ENCODE results near the gene SLC38A11.

SLC38A11 gene

DNA sequence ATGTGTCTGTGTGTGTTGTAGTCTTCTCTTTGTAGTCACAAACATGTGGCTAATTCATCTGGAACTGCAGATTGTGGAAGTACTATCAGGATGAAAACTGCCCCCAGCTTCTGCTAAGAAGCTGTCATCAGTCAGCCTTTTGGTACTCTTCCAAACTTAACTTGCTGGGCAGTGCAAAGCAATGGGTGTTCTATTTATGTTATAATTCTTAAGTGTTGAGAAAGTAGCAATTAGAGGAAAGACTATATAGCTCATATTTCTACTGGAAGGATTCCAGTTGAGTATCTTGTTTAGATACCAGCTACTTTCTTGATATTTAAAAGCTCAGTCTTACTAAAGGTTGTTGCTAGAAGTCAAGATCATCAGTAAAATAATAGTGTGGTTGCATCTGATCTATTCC, 52.1 kb downstream of the SLC38A11 start:
- POLR2A ChIA-PET = no interaction called here
- TF ChIP-seq HDGF (IDR thresholded peaks at IDR 0.05; ENCODE audit: borderline replicate concordance) (no peak), BHLHE40 (IDR thresholded peaks at IDR 0.05; ENCODE audit: borderline replicate concordance) (no peak), FOXM1 (IDR thresholded peaks at IDR 0.05; ENCODE audit: borderline replicate concordance) (no peak), SP1 (IDR thresholded peaks at IDR 0.05) (no peak), ELF4 (IDR thresholded peaks at IDR 0.05) (no peak), FOXA1 (IDR thresholded peaks at IDR 0.05) (no peak), SUZ12 (IDR thresholded peaks at IDR 0.05) (no peak)
- CTCF ChIA-PET = no interaction called here
- DNase-seq (ENCODE audit: extremely low spot score) = no peak

DNA sequence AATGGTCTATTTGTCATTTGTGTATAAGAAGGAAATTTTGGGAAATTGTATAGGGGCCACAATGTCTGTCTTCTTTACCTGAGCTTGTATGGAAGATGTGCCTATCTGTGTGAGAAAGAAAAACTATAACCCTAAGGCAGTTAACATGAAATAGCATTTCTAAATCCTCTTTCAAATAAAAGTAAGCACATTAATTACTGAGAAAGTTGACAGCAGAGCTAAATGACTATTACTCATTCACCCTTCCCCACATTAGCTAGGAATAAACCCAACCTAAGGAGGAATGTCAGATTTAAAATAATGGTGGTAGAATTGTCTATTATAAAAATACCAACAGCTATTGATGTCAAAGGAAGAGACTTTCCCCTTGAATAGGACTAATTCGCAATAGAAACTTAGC, 56.2 kb downstream of the SLC38A11 start:
- DNase-seq (ENCODE audit: extremely low spot score) = no peak
- no peak for TF ChIP-seq NFRKB (IDR thresholded peaks at IDR 0.05)
- no peak for TF ChIP-seq BHLHE40 (IDR thresholded peaks at IDR 0.05; ENCODE audit: borderline replicate concordance)
- no peak for TF ChIP-seq CTBP1 (IDR thresholded peaks at IDR 0.05; ENCODE audit: borderline replicate concordance)
- TF ChIP-seq TARDBP (IDR thresholded peaks at IDR 0.05) = no peak
- no peak for TF ChIP-seq SUZ12 (IDR thresholded peaks at IDR 0.05)
- TF ChIP-seq FOXK2 (IDR thresholded peaks at IDR 0.05) = no peak
- no peak for TF ChIP-seq FOXA1 (IDR thresholded peaks at IDR 0.05)
- CTCF ChIA-PET = interaction anchor here (0.6 kb wide), 1 partner anchor 11 kb away, joined by 3 read pairs; no protein-coding TSS in a partner anchor
- POLR2A ChIA-PET = no interaction called here

DNA sequence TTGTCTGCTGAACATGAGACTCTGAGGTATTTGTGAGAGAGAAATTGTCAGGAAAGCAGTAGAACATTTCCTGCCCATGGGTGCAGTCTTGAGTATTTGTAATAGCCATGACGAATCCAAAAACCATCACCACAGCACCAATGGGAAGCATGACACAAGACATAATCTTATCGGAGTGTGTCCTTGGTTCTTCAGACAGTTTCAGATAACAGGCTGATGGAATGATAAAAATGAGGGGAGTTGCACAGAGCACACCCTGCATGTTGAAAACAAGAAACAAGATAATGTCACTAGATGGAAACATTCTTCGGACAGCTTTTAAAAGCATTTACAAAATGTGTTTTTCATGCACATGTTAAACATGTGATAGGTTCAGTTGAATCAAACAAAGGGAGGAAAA, 56.9 kb downstream of the SLC38A11 start:
- TF ChIP-seq ZNF384 (IDR thresholded peaks at IDR 0.05) (no peak), LEF1 (IDR thresholded peaks at IDR 0.05; ENCODE audit: borderline replicate concordance) (no peak), ELF4 (IDR thresholded peaks at IDR 0.05) (no peak), ARNT (IDR thresholded peaks at IDR 0.05) (no peak), NFRKB (IDR thresholded peaks at IDR 0.05) (no peak), SUZ12 (IDR thresholded peaks at IDR 0.05) (no peak), SP1 (IDR thresholded peaks at IDR 0.05) (no peak), CTBP1 (IDR thresholded peaks at IDR 0.05; ENCODE audit: borderline replicate concordance) (no peak), BHLHE40 (IDR thresholded peaks at IDR 0.05; ENCODE audit: borderline replicate concordance) (no peak), FOXM1 (IDR thresholded peaks at IDR 0.05; ENCODE audit: borderline replicate concordance) (no peak), HDGF (IDR thresholded peaks at IDR 0.05; ENCODE audit: borderline replicate concordance) (no peak)
- CTCF ChIA-PET = interaction anchor here (0.6 kb wide), 1 partner anchor 12 kb away, joined by 3 read pairs; no protein-coding TSS in a partner anchor
- DNase-seq (ENCODE audit: extremely low spot score) = no peak
- POLR2A ChIA-PET = no interaction called here

DNA sequence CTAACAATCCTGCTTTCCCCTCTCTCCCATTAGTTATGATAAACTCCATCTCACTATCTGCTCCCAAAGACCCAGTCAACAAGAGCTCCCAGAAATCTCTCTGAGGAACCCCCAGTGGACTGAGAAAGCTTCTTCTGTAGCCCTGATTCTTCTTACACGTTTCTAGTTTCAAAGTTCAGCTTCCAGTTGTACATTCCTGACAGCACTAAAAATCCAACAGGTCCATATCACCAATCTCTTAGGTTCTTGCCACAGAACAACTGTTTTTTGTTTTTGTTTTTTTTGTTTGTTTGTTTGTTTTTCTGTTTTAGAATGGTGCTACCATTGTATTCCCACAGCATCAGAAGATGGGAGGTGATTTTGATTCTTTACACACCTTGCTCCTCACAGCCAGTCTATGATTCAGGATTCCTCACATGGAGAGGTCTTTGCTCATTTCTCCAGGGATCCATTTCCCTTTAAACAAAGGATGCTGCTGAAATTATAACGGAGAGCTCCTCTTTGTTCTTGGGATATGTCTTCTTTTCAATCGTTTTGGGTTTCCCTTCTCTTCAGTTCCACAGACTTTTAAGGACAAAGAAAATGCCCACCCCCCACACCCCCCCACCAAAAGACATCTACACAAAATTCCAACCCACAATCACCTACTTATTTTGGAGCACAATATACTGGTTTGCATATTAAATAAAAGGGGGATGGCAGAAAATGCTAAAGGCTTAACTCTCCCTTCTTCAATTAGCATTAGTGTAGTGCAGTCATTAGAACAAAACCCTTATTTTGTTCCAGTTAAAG, 57.7 kb downstream of the SLC38A11 start:
- TF ChIP-seq LEF1 (IDR thresholded peaks at IDR 0.05; ENCODE audit: borderline replicate concordance) = no peak
- TF ChIP-seq CTBP1 (IDR thresholded peaks at IDR 0.05; ENCODE audit: borderline replicate concordance) = no peak
- TF ChIP-seq L3MBTL2 (conservative IDR thresholded peaks at IDR 0.05) = no peak
- POLR2A ChIA-PET = no interaction called here
- CTCF ChIA-PET = interaction anchor here (0.7 kb wide), 1 partner anchor 9 kb away, joined by 5 read pairs; no protein-coding TSS in a partner anchor
- DNase-seq (ENCODE audit: extremely low spot score) = no peak

DNA sequence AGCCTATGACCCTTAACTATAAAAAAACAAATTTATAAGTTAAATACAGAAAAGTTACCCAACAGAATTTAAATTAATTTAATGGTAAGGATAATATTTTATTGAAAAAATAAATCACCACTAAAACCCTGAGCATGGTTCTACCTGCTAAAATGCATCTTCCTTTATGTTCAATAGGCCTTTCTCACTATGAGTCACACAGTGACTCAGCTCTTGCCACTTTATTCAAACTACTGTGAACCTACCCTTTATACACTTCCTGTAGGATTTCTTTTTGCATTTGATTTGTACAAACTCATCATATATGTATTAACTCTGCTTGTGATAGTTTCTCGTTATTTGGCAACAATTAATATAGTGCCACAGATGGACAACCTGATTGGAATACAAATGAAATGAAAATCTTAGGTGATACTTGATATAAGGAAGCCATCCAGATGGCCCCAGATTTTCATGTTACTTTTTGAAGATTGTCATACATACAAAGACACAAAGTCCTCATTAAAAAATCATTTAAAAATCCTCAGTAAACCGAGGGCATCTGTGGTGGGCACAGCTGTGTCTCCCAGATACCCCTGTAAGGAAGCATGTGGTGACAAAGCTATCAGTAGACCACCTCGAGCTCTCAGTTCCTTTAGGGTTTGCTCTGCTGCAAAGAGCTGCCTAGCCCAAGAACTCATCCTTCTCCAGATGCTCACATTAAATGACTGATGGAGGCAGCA, 58.5 kb downstream of the SLC38A11 start:
- TF ChIP-seq NFRKB (IDR thresholded peaks at IDR 0.05) = no peak
- no peak for TF ChIP-seq ZNF384 (IDR thresholded peaks at IDR 0.05)
- TF ChIP-seq SP1 (IDR thresholded peaks at IDR 0.05) = no peak
- CTCF ChIA-PET = interaction anchor here (0.7 kb wide), 1 partner anchor 8 kb away, joined by 5 read pairs; no protein-coding TSS in a partner anchor
- no peak for DNase-seq (ENCODE audit: extremely low spot score)
- POLR2A ChIA-PET = no interaction called here

DNA sequence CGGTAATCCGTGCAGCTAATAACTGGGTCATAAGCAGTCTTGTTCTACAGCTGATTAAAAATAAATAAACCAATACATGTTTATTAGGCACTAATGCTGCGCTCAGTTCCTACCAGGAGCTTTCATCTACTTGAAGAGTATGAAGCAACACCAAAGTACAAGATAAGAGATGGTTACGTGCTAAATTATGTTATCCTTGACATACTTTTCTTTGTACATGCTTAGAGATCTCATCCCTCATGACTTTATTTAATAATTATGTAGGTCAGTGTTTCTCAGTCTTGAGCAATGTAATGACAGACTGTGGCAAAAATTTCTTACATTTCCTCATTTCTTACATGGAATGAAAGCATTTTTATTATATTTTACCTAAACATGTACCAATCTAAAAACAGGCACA, 59.1 kb downstream of the SLC38A11 start:
- POLR2A ChIA-PET = no interaction called here
- no peak for TF ChIP-seq HDGF (IDR thresholded peaks at IDR 0.05; ENCODE audit: borderline replicate concordance)
- TF ChIP-seq, protein P1, sequence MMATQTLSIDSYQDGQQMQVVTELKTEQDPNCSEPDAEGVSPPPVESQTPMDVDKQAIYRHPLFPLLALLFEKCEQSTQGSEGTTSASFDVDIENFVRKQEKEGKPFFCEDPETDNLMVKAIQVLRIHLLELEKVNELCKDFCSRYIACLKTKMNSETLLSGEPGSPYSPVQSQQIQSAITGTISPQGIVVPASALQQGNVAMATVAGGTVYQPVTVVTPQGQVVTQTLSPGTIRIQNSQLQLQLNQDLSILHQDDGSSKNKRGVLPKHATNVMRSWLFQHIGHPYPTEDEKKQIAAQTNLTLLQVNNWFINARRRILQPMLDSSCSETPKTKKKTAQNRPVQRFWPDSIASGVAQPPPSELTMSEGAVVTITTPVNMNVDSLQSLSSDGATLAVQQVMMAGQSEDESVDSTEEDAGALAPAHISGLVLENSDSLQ (IDR thresholded peaks at IDR 0.05) = no peak
- no peak for TF ChIP-seq FOXM1 (IDR thresholded peaks at IDR 0.05; ENCODE audit: borderline replicate concordance)
- no peak for TF ChIP-seq CTBP1 (IDR thresholded peaks at IDR 0.05; ENCODE audit: borderline replicate concordance)
- no peak for TF ChIP-seq BHLHE40 (IDR thresholded peaks at IDR 0.05; ENCODE audit: borderline replicate concordance)
- TF ChIP-seq SUZ12 (IDR thresholded peaks at IDR 0.05) = no peak
- TF ChIP-seq LEF1 (IDR thresholded peaks at IDR 0.05; ENCODE audit: borderline replicate concordance) = no peak
- TF ChIP-seq FOXK2 (IDR thresholded peaks at IDR 0.05) = no peak
- TF ChIP-seq L3MBTL2 (conservative IDR thresholded peaks at IDR 0.05) = no peak
- TF ChIP-seq TARDBP (IDR thresholded peaks at IDR 0.05) = no peak
- TF ChIP-seq ZNF384 (IDR thresholded peaks at IDR 0.05) = no peak
- no peak for TF ChIP-seq SP1 (IDR thresholded peaks at IDR 0.05)
- TF ChIP-seq ELF4 (IDR thresholded peaks at IDR 0.05) = no peak
- no peak for TF ChIP-seq ARNT (IDR thresholded peaks at IDR 0.05)
- no peak for TF ChIP-seq NFRKB (IDR thresholded peaks at IDR 0.05)
- TF ChIP-seq FOXA1 (IDR thresholded peaks at IDR 0.05) = no peak
- no peak for DNase-seq (ENCODE audit: extremely low spot score)
- CTCF ChIA-PET = no interaction called here

DNA sequence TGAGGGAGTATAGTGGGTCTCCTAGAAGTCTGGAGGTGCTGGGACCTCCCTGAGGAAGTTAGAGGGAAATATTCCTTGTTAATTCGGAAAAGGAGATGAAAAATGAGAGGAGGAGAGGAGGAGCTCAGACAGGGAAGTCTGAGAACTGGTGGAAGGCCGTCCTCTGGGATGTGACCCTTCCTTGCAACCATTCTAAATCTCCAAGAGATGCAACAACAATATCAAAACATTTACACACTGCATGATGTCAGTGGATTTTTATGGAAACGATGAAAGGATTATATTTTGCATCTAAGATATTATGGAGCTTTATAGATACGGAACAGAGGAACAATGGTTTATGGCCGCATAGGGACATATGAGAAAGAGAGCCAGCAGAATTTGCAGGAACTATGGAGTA, 63.9 kb downstream of the SLC38A11 start:
- CTCF ChIA-PET = interaction anchor here (0.5 to 0.6 kb wide), 2 partner anchors 138 to 153 kb away, joined by 3 to 5 read pairs; no protein-coding TSS in a partner anchor
- no peak for TF ChIP-seq HDGF (IDR thresholded peaks at IDR 0.05; ENCODE audit: borderline replicate concordance)
- TF ChIP-seq ARNT (IDR thresholded peaks at IDR 0.05) = no peak
- no peak for TF ChIP-seq L3MBTL2 (conservative IDR thresholded peaks at IDR 0.05)
- no peak for TF ChIP-seq ELF4 (IDR thresholded peaks at IDR 0.05)
- TF ChIP-seq CTBP1 (IDR thresholded peaks at IDR 0.05; ENCODE audit: borderline replicate concordance) = no peak
- TF ChIP-seq ZNF384 (IDR thresholded peaks at IDR 0.05) = no peak
- TF ChIP-seq TARDBP (IDR thresholded peaks at IDR 0.05) = no peak
- TF ChIP-seq FOXK2 (IDR thresholded peaks at IDR 0.05) = no peak
- TF ChIP-seq, protein P1 (IDR thresholded peaks at IDR 0.05) = no peak
- TF ChIP-seq SUZ12 (IDR thresholded peaks at IDR 0.05) = no peak
- no peak for TF ChIP-seq NFRKB (IDR thresholded peaks at IDR 0.05)
- TF ChIP-seq SP1 (IDR thresholded peaks at IDR 0.05) = no peak
- no peak for TF ChIP-seq BHLHE40 (IDR thresholded peaks at IDR 0.05; ENCODE audit: borderline replicate concordance)
- TF ChIP-seq FOXA1 (IDR thresholded peaks at IDR 0.05) = no peak
- no peak for TF ChIP-seq FOXM1 (IDR thresholded peaks at IDR 0.05; ENCODE audit: borderline replicate concordance)
- no peak for DNase-seq (ENCODE audit: extremely low spot score)
- POLR2A ChIA-PET = no interaction called here
